WERI-Rb-1 (cell line): ENCODE measurements around the gene CCT7.

Source experiments
- DNase-seq: peaks from one replicate; pipeline ENCODE4 v3.0.0-alpha.2; 2020
- H3K27ac ChIP-seq: fragments of 250-450 bp; sonication (Bioruptor Pico); 2 replicates; pipeline ENCODE4 v1.5.1; 2020; ENCODE audit warnings: mild to moderate bottlenecking, moderate library complexity
- H3K27me3 ChIP-seq: fragments of 250-450 bp; sonication (Bioruptor Pico); 2 replicates; pipeline ENCODE4 v1.5.1; 2021; ENCODE audit warnings: mild to moderate bottlenecking, low read depth, moderate library complexity; ENCODE audit not compliant: insufficient read depth, severe bottlenecking
- H3K36me3 ChIP-seq: fragments of 250-450 bp; sonication (Bioruptor Pico); 2 replicates; pipeline ENCODE4 v1.5.1; 2020; ENCODE audit warnings: mild to moderate bottlenecking, moderate library complexity
- H3K4me3 ChIP-seq: 2 replicates; pipeline ENCODE4 v1.5.1; 2011; ENCODE audit warnings: low read depth, mild to moderate bottlenecking, control low read depth, low read length
- H3K9me3 ChIP-seq: fragments of 250-450 bp; sonication (Bioruptor Pico); 2 replicates; pipeline ENCODE4 v1.5.1; 2021; ENCODE audit warnings: mild to moderate bottlenecking, moderate library complexity; ENCODE audit not compliant: severe bottlenecking
- TF ChIP-seq, protein P1 (sequence below): IDR thresholded peaks from 2 replicates; pipeline ENCODE4 v1.5.1; 2011; ENCODE audit warnings: low read depth, mild to moderate bottlenecking, control low read depth, inconsistent platforms, low read length

CCT7 gene

DNA sequence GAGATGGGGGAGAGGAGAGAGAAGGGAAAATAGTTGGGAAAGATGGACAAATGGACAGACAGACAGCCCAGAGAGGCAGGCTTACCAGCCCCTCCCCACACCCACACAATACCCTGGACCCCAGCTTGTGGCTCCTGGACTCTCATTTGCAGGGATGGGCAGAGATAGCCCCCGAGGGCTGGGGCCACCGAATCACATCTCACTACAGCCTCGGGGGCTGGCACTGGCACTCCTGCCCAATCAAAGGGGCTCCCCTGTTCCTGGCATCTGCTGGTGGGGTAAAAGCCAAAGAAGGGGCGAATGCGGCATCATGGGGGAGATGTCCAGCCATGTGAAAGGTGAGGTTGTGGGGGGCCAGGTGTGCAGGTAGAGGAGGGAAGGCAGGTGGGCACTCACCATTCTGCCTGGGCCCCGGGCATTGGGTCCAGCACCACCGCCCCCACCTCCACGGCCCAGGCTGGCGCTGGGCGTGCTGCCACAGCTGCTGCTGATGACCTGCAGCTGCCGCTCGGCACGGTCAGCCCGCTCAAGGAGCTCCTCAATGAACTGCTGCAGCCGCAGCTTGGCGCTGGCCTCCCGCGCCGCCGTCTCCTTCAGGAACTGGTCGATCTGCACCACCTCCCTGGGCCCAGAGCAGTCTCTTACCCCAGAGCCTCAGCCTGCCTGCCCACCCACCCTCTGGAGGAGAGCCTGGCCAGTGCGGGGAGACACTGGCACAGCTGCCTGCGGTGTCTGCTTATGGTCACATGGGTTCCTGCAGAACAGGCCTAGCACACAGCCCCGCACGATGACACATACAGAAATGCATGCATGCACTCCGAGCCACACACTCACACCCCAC, 32.2 kb downstream of the CCT7 start:
- no peaks in the 10 kb centered on the region for H3K27me3 ChIP-seq
- DNase-seq: no peak

DNA sequence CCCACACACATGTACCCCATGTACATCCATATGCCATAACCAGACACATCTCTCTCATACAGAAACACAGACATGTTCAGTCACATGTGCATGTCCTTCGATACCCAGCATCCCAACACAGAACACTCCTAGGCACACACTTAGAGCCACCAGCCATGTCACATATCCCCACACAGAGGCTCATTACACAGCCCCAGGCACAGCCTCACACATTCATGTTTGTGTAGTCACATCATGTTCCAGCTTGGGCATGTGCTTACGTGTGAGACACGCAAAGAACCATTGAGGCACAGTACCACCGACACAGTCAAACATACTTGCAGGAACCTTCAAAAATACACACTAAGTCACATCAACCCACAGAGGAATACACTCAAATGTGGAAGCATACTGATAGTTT, 32.9 kb downstream of the CCT7 start:
- TF ChIP-seq, protein P1, sequence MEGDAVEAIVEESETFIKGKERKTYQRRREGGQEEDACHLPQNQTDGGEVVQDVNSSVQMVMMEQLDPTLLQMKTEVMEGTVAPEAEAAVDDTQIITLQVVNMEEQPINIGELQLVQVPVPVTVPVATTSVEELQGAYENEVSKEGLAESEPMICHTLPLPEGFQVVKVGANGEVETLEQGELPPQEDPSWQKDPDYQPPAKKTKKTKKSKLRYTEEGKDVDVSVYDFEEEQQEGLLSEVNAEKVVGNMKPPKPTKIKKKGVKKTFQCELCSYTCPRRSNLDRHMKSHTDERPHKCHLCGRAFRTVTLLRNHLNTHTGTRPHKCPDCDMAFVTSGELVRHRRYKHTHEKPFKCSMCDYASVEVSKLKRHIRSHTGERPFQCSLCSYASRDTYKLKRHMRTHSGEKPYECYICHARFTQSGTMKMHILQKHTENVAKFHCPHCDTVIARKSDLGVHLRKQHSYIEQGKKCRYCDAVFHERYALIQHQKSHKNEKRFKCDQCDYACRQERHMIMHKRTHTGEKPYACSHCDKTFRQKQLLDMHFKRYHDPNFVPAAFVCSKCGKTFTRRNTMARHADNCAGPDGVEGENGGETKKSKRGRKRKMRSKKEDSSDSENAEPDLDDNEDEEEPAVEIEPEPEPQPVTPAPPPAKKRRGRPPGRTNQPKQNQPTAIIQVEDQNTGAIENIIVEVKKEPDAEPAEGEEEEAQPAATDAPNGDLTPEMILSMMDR: no peak
- Histone ChIP-seq H3K36me3 (peaks cover 21% of the 10 kb centered on the region), H3K27me3 (no peaks in the 10 kb centered on the region), H3K4me3 (no peak overlapping the region), H3K9me3 (no peaks in the 10 kb centered on the region), H3K27ac (no peak overlapping the region)
- DNase-seq: no peak

More for the DNA sequence above, 32.2 kb downstream of the CCT7 start:
- Histone ChIP-seq H3K4me3 (no peak overlapping the region), H3K27ac (no peak overlapping the region), H3K9me3 (no peaks in the 10 kb centered on the region), H3K36me3 (peaks cover 26% of the 10 kb centered on the region)
- TF ChIP-seq, protein P1: no peak

DNA sequence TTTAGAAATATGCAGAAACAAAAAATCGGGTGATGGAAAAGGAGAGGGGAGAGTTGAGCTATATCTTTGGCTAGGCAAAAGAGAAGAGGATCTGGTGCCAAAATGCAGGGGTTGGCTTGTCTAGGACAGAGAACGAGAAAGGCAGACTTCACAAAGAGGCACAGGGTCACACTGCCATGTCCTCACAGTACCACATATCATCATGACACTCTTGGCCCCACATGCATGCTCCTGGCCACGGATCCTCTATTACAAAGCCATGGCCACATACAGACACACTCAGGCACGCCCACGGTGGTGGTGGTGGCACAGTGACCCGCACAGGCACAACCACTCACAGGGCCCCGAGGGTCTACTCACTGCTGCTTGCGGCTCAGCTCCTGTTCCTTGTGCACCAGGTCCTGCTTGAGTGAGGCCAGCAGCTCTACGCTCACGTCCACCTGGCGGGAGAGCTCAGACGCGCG, 34.3 kb downstream of the CCT7 start:
- Histone ChIP-seq H3K9me3 (no peaks in the 10 kb centered on the region), H3K27me3 (no peaks in the 10 kb centered on the region), H3K27ac (peak overlapping the region; percentile 71), H3K36me3 (peaks cover 11% of the 10 kb centered on the region), H3K4me3 (peak overlapping the region; percentile 37)
- TF ChIP-seq, protein P1: no peak
- DNase-seq: peak; percentile 58

DNA sequence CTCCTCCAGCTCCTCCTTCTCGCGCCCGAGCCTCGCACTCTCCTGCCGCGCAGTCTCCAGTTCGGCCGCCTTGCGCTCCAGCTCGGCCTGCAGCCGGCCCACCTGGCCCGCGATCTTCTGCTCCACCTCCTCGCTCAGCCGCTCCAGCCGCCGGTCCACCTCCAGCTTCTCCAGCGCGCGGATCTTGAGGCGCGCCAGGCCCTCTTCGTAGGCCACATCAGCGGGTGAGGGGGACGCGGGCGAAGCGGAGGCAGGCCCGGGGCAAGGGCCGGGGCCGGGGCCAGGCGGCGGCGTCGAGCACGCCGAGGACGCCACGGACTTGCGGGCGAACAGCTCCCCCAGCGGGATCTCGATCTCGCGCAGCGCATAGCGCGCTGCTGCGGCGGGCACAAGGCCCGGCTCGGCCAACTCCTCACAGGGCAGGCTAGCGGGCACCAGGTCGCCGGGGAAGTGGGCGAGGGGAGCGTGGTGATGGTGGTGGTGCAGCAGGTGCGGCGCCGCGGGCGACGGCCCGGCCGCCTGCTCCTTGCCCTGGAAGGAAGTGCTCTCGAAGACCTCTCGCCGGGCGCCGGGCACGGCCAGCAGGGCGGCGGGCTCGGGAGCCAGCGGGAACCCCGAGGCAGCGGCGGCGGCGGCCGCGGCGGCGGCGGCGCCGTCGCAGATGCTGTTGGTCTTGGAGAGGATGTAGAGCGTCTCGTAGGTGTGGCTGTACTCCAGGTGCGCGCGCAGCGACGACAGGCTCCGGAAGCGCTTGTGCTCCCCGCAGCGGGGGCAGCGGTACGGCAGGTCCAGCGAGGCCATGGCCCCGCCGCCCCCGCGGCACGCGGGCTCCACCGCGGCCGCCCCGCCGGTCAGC, 35.0 kb downstream of the CCT7 start:
- TF ChIP-seq, protein P1: peak; percentile 24; the same call in 1 of the 2 replicates
- Histone ChIP-seq H3K9me3 (no peaks in the 10 kb centered on the region), H3K27ac (peak overlapping the region; percentile 71), H3K36me3 (peaks cover 5% of the 10 kb centered on the region), H3K4me3 (peak overlapping the region; percentile 37), H3K27me3 (no peaks in the 10 kb centered on the region)
- peak; percentile 87 for DNase-seq

DNA sequence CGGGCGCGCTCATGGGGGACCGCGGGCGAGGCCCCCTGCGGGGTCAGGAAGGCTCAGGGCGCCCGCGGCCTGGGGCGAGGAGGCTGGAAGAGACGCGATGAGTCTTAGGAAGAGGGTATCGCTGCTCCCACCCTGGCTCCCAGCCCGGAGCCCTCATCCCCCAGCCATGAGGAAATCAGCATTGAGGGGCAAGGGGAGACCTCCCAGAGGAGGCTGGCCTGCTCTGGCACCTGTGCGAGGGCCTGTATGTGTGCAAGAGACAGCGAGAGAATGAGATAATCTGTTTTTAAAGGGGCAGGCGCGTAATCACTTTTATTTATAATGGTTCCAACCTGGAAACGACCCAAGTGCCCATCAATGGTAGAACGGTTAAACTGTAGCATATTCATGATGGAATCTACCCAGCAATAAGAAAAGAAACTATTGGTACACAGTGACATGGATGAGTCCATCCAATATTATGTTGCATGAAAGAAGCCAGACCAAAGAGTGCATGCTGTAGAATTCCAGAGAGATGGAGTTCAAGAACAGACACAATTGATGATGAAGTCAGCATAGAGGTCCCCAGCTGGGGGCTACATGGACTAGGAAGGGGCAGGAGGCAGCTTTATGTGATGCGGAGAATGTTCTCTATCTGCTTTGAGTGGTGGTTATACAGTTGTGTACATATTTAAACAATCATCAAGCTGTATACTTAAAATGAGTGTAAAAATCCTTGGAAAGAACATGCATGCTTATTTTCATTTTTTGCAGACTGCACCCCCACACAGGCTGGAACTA, 35.8 kb downstream of the CCT7 start:
- H3K27me3 ChIP-seq: no peaks in the 10 kb centered on the region
- no peak for DNase-seq
- TF ChIP-seq, protein P1: no peak
- H3K4me3 ChIP-seq: peak overlapping the region; percentile 32
- peak overlapping the region; percentile 28; the same call in 1 of the 2 replicates for H3K27ac ChIP-seq
- peaks cover 5% of the 10 kb centered on the region for H3K36me3 ChIP-seq
- H3K9me3 ChIP-seq: no peaks in the 10 kb centered on the region
